ENCODE data around the gene NPS.

GRCh38 chr10:127565583-127565982, 16.5 kb downstream of the NPS start:
- no peak for TF ChIP-seq CTCF (conservative IDR thresholded peaks at IDR 0.05 in 1 of 2, IDR thresholded peaks at IDR 0.05 in 1 of 2; ENCODE audit: extremely low read depth in 1 of 2, insufficient read depth in 1 of 2, low read depth in 1 of 2, low read length in 2 of 2)
- TF ChIP-seq EZH2 (IDR thresholded peaks at IDR 0.05; ENCODE audit: borderline replicate concordance, low read length) = no peak
